Subcutaneous adipose tissue (tissue), 4 donors: ENCODE measurements around the gene KNDC1. TPM values are rescaled to one million over a fixed set of nuclear protein-coding genes. Genes with fewer than 3 reads are reported as not detected.

Experiments used
- total RNA-seq, 4 donors: library from RNA; depleted of rRNA; stranded (reverse); fragments of >200 nt; gene quantifications; one replicate each; pipeline ENCODE4 v1.1.0, GENCODE V29; 2016
- TF ChIP-seq, protein P1 (sequence below): fragments of 450-650 bp; IDR thresholded peaks from one replicate; pipeline ENCODE4 v1.5.1; 2016; ENCODE audit warnings: low read depth, mild to moderate bottlenecking, control low read depth, antibody characterized with exemption, moderate library complexity

The KNDC1 gene
- total RNA-seq, 4 donors from 2014 or later, result not detected

DNA sequence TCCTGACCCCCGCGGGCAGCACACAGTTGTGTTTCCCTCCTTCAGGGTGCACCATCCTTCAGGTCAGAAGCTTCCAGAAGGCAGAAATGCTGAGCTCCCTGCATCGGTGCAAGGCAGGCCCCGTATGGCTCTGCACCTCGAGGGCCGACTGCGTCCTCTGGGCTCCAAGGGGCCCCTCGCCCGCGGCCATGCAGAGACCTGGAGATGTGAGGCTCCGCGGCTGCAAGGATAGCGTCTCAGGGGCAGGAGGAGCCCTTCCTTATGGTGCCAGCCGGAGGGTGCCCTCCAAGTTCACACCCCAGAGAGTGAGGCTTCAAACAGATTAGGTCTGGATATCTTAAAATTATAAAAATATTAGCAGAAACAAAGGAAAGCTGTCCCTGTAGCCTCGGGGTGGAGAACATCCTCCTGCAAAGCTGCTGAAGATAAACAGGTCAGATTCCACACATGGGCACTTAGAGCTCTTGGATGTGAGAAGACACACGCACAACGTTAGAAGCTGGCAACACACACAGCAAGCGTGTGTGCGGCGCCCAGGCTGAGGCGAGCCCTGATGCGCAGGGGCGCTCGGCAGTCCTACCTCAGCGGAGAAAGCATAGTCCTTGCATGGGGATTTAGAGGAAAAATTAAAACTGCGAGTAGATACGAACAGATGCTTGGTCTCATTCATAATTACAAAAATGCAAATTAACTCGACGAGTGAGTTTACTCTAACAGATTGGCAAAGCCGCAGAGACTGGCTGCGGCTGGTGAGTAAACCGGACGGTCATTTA, 20.4 kb downstream of the KNDC1 start:
- TF ChIP-seq, protein P1, sequence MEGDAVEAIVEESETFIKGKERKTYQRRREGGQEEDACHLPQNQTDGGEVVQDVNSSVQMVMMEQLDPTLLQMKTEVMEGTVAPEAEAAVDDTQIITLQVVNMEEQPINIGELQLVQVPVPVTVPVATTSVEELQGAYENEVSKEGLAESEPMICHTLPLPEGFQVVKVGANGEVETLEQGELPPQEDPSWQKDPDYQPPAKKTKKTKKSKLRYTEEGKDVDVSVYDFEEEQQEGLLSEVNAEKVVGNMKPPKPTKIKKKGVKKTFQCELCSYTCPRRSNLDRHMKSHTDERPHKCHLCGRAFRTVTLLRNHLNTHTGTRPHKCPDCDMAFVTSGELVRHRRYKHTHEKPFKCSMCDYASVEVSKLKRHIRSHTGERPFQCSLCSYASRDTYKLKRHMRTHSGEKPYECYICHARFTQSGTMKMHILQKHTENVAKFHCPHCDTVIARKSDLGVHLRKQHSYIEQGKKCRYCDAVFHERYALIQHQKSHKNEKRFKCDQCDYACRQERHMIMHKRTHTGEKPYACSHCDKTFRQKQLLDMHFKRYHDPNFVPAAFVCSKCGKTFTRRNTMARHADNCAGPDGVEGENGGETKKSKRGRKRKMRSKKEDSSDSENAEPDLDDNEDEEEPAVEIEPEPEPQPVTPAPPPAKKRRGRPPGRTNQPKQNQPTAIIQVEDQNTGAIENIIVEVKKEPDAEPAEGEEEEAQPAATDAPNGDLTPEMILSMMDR, result no peak

DNA sequence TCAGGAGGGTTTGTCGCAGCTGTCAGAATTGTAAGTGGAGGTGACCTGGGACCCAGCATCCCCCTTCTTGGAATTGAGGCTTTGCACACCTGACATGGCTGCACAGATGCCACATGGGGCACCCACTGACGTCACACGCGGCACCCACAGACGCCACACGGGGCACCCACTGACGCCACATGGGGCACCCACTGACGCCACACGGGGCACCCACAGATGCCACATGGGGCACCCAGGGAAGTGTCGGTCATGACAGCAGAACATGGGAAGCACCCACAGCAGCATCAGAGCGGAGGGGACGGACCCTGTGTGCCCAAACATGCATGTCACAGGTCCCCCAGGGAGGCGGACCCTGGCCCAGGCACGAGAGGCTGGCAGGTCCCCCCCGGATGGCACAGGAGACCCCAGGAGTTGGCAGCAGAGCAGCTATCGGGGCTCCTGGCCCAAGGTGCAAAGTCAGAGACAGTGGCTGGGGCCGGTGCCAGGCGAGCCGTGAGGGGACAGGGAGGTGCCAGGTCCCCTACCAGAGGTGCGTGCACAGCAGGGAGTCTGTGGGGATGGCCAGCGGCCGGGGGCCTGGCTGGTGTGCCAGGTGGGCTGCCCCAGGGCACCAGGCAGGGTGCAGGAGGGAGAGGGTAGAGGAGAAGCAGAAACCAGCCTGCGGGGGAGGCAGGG, 21.1 kb downstream of the KNDC1 start:
- TF ChIP-seq, protein P1, result no peak

DNA sequence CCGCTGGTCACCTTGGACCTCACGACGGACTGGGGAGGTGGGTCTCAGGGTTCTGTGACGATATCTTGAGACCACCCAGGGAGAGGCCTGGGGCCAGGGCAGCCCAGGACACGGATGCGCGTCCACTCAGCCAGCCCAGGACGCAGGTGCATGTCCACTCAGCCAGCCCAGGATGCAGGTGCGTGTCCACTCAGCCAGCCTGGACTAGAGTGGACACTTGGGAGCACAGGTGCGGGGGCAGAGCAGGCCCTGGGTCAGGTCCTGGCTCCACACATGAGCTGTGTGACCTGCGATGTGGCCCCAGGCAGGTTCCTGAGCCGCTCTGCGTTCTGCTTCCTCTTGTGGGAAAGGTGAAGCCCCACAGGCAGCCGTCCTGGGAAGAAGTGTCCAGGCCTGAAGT, 22.2 kb downstream of the KNDC1 start:
- TF ChIP-seq, protein P1, result no peak

DNA sequence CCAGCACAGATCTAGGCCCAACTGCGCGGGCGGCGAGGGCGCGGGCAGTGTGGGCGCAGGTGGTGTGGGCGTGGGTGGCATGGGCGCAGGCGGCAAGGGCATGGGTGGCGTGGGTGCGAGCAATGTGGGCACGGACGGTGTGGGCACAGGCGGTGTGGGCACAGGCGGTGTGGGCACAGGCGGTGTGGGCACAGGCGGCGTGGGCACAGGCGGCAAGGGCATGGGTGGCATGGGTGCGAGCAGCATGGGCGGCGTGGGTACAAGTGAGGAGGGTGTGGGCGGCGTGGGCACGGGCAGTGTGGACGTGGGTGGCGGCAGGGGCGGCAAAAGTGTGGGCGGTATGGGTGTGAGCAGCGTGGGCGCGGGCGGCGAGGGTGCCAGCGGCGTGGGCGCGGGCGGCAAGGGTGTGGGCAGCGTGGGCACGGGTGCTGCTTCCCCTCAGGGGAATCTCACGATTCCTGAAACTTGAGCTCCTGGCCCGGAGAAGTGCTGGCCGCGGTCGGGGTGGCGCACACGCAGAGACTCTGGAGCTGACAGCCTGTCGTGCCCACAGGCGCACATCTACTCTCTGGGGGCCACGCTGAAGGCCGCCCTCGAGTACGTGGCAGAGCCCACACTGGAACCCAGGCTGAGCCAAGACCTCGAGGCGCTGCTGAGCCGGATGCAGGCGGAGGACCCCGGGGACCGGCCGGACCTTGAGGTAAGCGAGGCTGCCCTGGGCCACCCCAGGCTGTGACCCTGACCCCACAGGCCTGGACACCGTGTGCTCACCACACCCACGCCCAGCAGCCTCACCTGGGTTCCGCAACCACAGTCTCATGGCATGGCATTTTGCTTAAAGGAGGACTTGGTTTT, 23.0 kb downstream of the KNDC1 start:
- TF ChIP-seq, protein P1, result no peak

DNA sequence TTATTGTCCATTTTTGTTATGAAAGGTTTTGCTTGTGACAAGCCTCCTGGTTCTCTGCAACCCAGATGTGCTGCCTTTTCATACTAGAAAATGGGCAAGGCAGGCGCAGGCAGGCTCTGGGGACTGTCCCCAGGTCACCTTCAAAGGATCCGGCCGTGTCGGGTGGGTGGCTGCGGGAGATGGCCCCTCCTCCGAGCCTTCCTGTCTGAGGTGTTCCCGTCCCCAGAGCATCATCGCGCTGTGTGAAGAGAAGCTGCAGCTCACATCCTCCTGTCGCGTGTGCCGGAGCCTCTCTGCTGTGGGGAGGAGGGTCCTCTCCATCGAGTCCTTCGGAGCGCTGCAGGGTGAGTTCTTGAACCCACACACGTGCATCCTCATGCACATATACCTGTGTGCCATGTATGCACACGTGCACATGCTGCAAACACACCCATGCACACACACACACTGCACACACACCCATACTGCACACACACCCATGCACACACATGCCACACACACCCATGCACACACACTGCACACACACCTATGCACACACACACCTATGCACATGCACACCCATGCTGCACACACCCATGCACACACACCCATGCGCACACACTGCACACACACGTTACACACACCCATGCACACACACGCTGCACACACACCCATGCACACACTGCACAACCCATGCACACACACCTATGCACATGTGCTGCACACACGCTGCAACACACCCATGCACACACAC, 23.8 kb downstream of the KNDC1 start:
- TF ChIP-seq, protein P1, result no peak

DNA sequence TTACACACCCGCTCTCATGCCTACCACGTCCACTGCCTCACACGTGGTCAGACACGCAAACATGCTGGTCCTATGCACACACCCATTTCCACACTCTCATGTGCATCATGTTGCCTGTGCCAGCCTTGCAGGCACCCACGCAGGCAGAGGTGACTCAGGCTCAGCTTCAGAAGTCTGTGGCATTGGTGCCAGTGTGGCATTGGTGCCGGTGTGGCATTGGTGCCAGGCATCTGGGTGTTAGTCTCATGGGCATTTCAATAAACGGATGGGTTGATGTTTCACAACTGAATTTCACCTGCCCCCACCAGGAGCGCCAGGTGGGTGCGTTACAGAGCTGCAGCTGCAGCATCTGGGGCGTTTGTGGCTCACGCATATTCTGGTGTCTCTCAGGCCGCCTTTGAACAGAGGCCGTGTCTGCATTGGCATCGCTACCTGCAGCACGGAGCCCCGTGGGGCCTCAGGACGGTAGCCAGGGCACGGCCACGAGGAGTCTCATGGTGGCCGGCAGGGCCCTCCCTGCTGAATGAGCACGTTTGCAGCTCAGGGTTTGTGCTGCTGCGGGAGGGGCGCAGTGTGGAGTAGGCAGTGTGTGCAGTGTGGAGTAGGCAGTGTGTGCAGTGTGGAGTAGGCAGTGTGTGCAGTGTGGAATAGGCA, 24.7 kb downstream of the KNDC1 start:
- TF ChIP-seq, protein P1, result no peak
